Duodenal mucosa (tissue), 2 donors: ENCODE measurements around the gene LTF.

Experiments
- H3K27ac ChIP-seq: one replicate; pipeline ENCODE4 v1.7.0; 2013; ENCODE audit warnings: low read depth, low read length
- H3K27me3 ChIP-seq, 2 donors: one replicate each; pipeline ENCODE4 v1.7.0; 2013; ENCODE audit warnings: low read length in 2 of 2, control low read depth in 1 of 2; ENCODE audit not compliant: insufficient read depth in 2 of 2, control insufficient read depth in 1 of 2
- H3K36me3 ChIP-seq, 2 donors: one replicate each; pipeline ENCODE4 v1.7.0; 2013; ENCODE audit warnings: low read length in 2 of 2, control low read depth in 1 of 2; ENCODE audit not compliant: insufficient read depth in 2 of 2, control insufficient read depth in 1 of 2
- H3K4me1 ChIP-seq, 2 donors: one replicate each; pipeline ENCODE4 v1.7.0; 2013; ENCODE audit warnings: low read length in 2 of 2, control low read depth in 1 of 2; ENCODE audit not compliant: insufficient read depth in 2 of 2, control insufficient read depth in 1 of 2
- H3K4me3 ChIP-seq, 2 donors: one replicate each; pipeline ENCODE4 v1.7.0; 2013; ENCODE audit warnings: low read length in 2 of 2, low read depth in 1 of 2
- H3K9ac ChIP-seq, 2 donors: one replicate each; pipeline ENCODE4 v1.7.0; 2013; ENCODE audit warnings: low read length in 2 of 2, low read depth in 1 of 2
- H3K9me3 ChIP-seq, 2 donors: one replicate each; pipeline ENCODE4 v1.7.0; 2013; ENCODE audit warnings: low read length in 2 of 2, control low read depth in 1 of 2; ENCODE audit not compliant: control insufficient read depth in 1 of 2

The LTF gene

DNA sequence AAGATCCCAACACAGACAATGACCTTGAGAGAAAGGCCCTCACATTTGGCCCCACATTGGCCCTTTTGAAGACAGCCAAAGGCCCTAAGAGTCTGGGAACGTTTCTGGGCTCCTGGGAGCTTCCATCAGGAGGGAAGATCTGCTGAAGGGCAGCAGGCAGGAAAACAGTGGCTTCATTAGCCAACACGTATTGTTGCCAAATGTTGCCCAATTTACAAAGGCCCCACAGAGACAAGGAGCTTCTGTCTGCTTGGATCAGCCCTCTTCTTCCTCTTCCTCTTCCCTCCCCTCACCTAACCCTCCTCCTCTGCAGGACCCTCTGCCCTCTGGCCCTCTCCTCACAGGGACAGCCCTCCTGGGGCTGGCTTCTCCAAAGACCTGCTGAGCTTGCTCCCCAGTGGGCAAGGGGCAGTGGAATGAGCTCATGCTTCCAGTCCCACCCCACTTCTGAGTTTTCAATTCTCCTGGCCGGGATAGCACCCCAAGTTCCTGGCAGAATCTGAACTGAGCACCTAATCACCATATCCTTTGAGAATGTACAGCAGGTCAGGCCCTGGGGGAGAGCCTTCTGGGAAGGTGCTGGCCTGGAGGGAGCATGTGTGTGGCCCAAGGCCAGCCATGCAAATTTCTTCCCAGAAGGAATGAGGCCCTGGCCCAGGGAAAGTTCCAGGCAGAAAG lies 5.1 kb upstream of the LTF start:
- Histone ChIP-seq H3K36me3 (no peaks in the 10 kb centered on the region), H3K9me3 (peaks cover 0 to 2% of the 10 kb centered on the region in 2 donors), H3K9ac (no peak overlapping the region), H3K4me3 (no peak overlapping the region), H3K27me3 (peaks cover 6 to 8% of the 10 kb centered on the region in 2 donors), H3K4me1 (no peaks in the 10 kb centered on the region), H3K27ac (no peak overlapping the region)

DNA sequence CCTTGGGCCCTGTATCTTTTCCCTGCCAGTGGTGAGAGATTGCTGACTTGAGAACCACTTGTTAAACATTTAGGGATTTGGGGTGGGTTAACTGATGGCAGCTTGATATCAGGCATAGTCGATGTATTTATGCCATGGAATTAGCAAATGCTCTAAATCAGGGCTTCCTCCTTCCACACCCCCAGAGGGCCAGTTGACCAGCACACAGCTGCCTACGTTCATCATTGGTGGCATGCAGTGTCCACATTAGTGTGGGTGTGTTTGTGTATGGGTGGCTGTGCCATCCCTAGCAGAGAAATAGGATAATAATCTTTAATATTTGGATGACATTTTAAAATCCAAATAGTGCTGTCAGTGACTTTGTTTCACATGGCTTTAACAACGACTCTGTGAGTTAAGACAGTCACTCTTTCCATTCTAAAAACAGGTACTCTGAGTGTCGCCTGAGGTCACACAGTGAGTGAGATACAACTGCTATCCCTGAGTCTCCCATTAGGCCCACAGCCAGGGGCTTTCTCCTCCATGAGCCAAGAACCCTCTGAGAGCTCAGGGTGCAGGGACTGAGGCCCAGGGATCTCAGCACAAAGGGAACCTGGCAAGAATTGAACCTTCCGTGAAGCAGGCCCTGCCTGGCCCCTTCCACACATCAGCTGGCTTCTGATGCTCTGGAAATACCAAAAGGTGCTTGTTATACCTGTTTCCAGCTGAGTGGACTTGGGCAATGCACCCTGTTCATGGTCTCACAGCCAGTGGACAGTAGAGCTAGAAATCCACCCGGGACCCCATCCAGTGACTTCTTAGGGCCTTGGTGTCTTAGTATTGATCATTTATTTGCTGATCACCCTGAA lies 4.3 kb upstream of the LTF start:
- Histone ChIP-seq H3K4me3 (no peak overlapping the region), H3K27ac (no peak overlapping the region), H3K9me3 (no peaks in the 10 kb centered on the region), H3K4me1 (no peaks in the 10 kb centered on the region), H3K36me3 (no peaks in the 10 kb centered on the region), H3K27me3 (peaks cover 12 to 15% of the 10 kb centered on the region in 2 donors), H3K9ac (no peak overlapping the region)

DNA sequence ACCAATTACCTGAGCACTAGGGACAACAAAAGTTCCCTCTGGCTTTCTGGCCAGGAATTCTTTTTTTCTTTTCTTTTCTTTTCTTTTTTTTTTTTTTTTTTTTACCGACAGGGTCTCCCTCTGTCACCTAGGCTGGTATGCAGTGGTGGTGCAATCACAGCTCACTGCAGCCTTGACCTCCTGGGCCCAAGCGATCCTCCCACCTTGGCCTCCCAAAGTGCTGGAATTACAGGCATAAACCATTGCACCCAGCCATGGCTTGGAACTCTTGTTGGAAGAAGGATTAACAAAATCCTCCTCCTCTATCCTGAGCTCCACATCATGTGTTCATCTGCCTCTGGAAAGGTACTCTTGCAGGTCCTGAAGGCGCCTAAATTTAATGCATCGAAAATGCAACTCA lies 2.9 kb upstream of the LTF start:
- no peaks in the 10 kb centered on the region for H3K9me3 ChIP-seq
- no peak overlapping the region for H3K9ac ChIP-seq
- peaks cover 21 to 27% of the 10 kb centered on the region in 2 donors for H3K27me3 ChIP-seq
- no peaks in the 10 kb centered on the region for H3K36me3 ChIP-seq
- H3K4me1 ChIP-seq, result no peaks in the 10 kb centered on the region
- H3K27ac ChIP-seq, result no peak overlapping the region
- no peak overlapping the region for H3K4me3 ChIP-seq

DNA sequence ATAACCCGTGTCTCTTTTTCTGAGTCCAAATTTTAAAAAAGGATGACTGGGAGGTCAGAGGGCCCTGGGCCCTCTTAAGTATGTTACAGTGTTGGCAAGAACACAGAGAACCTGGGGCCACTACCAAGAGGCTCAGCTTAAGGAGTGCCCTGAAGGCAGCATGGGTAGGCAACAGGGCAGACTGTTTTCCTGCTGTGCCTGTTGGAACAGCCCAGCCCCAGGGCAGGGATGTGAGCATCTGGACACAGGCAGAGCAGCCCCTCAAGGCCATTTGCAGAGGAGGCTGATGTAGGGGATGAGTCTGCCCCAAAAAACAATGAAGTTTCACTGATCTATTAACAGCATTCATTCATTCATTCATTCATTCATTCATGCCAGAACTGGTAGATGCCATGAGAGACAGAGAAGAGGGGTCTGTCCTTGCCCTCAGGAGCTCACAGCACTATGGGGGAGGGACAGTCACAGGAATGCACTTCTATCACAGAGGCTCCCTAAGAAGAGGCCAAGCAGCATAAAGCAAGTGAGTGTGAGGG lies 2.2 kb upstream of the LTF start:
- no peak overlapping the region for H3K9ac ChIP-seq
- no peak overlapping the region for H3K27ac ChIP-seq
- peaks cover 21 to 27% of the 10 kb centered on the region in 2 donors for H3K27me3 ChIP-seq
- H3K36me3 ChIP-seq, result no peaks in the 10 kb centered on the region
- H3K4me1 ChIP-seq, result no peaks in the 10 kb centered on the region
- H3K4me3 ChIP-seq, result no peak overlapping the region
- H3K9me3 ChIP-seq, result no peaks in the 10 kb centered on the region

DNA sequence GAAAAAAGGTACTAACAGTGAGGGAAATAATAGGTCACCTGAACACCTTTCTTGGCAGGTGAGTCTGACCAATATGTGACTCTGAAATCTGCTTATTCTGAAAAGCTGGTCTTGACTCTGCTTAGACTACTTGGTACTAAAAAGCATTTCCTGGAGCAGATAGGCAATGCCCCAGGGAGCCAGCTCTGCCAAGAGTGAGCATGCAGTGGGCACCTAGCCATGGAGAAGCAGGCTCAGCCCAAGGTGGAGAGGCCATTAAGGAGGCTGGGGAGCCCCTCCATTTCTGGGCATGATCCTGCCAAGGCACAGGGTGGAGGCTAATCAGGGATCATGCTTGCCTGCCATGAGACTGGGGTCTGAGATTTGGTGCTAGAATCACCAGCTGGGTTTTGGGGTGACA lies 1.6 kb upstream of the LTF start:
- peaks cover 21 to 27% of the 10 kb centered on the region in 2 donors for H3K27me3 ChIP-seq
- H3K36me3 ChIP-seq, result no peaks in the 10 kb centered on the region
- no peaks in the 10 kb centered on the region for H3K4me1 ChIP-seq
- H3K9ac ChIP-seq, result no peak overlapping the region
- H3K4me3 ChIP-seq, result no peak overlapping the region
- no peaks in the 10 kb centered on the region for H3K9me3 ChIP-seq
- no peak overlapping the region for H3K27ac ChIP-seq

DNA sequence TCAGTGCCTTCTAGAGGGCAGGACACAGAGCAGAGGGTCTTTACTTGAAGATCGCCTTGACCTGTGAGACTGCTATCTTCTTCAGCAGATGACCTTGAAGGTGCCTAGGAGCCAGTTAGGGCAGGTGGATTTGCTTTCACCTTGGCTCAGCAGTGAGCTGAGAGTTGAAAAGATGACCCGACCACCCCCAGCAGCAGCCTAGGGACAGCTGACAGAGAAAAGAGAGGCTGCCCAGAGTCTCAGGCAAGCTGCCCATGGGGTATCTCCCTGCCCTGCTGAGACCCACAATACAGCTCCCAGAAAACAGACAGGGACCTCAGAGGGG lies 453 bp upstream of the LTF start:
- H3K9ac ChIP-seq, result no peak overlapping the region
- peaks cover 21 to 27% of the 10 kb centered on the region in 2 donors for H3K27me3 ChIP-seq
- no peaks in the 10 kb centered on the region for H3K36me3 ChIP-seq
- no peaks in the 10 kb centered on the region for H3K9me3 ChIP-seq
- H3K27ac ChIP-seq, result no peak overlapping the region
- H3K4me3 ChIP-seq, result no peak overlapping the region
- H3K4me1 ChIP-seq, result no peaks in the 10 kb centered on the region

DNA sequence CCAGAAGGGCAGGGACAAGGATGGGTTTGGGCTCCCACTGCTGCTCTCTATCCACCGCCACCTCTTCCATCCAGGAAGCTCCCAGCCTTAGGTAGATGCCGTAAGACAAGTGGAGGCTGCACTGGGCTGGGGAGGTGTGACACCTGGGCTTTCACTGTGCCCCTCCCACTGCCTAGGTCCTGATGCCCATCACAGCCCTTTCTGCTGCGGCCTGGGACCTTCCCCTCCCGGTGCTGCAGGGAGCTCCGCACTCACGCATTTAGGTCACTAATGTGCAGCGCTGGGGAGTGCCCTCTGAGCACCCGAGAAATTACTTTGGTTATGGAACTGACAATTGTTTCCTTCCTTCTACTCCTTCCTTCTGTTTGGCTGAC lies 850 bp downstream of the LTF start:
- no peak overlapping the region for H3K4me3 ChIP-seq
- no peak overlapping the region for H3K9ac ChIP-seq
- no peaks in the 10 kb centered on the region for H3K36me3 ChIP-seq
- no peaks in the 10 kb centered on the region for H3K4me1 ChIP-seq
- H3K27ac ChIP-seq, result no peak overlapping the region
- no peaks in the 10 kb centered on the region for H3K9me3 ChIP-seq
- peaks cover 21 to 27% of the 10 kb centered on the region in 2 donors for H3K27me3 ChIP-seq

DNA sequence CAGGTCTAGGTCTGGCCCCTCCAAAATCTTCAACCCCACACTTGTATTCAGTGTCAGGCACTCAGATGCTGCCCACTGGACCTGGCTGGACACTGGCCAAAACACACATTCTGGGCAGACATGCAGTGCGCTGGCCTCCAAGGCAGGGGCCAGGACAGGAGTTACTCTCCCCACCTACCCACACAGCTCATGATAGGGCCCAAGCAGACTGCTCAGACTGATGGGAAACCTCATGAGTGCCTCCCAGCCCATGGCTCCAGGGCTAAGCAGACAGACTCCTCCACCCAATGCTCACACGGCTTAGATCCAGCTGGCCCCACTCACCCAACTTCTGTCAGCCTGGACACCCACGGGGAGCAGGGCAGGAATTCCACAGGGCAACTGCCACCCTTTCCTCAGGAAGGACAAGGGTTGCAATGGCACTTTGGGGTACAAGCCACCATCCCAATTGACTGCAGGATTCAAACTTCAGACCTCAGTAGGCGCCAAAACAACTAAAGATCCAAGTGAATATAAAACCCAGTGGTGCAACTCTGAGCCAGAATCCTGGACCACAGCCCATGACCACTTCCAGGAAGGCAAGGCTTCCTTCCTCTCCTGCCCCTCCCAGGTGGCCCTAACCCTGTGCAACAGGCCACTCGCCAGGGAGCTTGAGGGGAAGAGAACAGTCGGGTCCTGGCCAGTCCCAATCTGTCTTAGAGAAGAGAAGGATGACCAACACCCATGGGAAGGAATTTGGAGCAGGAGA lies 1.4 kb downstream of the LTF start:
- H3K4me3 ChIP-seq, result no peak overlapping the region
- no peaks in the 10 kb centered on the region for H3K9me3 ChIP-seq
- peaks cover 21 to 27% of the 10 kb centered on the region in 2 donors for H3K27me3 ChIP-seq
- H3K36me3 ChIP-seq, result no peaks in the 10 kb centered on the region
- H3K27ac ChIP-seq, result no peak overlapping the region
- no peak overlapping the region for H3K9ac ChIP-seq
- H3K4me1 ChIP-seq, result no peaks in the 10 kb centered on the region

DNA sequence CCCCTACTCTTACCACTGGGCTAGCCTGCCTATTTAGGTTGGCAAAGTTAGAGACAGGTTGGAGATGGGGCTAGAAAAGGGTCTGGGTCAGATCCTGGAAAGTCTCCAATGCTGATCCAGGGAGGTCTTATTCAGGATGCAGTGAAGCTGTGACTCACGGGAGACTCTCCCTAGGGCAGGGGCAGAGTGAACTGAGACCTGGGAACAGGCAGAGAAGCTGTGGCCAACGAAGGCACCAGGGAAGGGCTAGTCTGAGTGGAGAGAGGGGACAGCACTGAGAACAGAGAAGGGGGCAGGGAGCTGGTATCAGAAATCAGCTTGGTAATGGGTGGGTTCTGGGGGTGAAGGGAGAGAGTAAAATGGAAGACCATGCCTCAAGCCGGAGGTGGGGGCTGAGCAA lies 2.2 kb downstream of the LTF start:
- H3K27me3 ChIP-seq, result peaks cover 21 to 27% of the 10 kb centered on the region in 2 donors
- H3K9me3 ChIP-seq, result no peaks in the 10 kb centered on the region
- no peak overlapping the region for H3K27ac ChIP-seq
- no peak overlapping the region for H3K4me3 ChIP-seq
- no peak overlapping the region for H3K9ac ChIP-seq
- no peaks in the 10 kb centered on the region for H3K36me3 ChIP-seq
- H3K4me1 ChIP-seq, result no peaks in the 10 kb centered on the region

DNA sequence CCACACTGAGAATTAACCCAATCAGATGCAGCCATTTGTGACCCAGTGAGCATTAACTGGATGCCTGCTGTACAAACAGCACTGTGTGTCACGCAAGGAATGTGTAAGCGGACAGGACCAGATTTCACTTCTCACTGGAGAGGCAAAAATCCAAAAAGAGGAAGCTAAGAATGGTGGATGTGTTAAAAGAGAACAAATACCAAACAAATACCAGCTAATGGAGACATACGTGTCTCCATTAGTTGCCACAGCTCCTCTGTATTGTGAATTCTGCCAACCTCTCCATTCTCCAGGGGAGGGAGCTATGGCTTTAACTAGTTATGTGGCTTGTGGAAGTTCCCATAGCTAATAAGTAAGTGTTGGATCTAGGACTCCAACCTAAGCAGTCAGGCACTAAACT lies 2.6 kb downstream of the LTF start:
- no peaks in the 10 kb centered on the region for H3K36me3 ChIP-seq

More for the DNA sequence above, 2.6 kb downstream of the LTF start:
- peaks cover 21 to 27% of the 10 kb centered on the region in 2 donors for H3K27me3 ChIP-seq
- H3K9ac ChIP-seq, result no peak overlapping the region
- no peak overlapping the region for H3K27ac ChIP-seq
- H3K4me1 ChIP-seq, result no peaks in the 10 kb centered on the region
- H3K9me3 ChIP-seq, result no peaks in the 10 kb centered on the region
- H3K4me3 ChIP-seq, result no peak overlapping the region
